NCI-H510A (cell line): Measurements from ENCODE around the gene JAK2.
"Not testable (repeated sequence)": the region's sequence is repeated elsewhere in the genome, so short reads cannot be mapped to it uniquely, and the experiment has no call there.

Source experiments
- DNase-seq: peaks from one replicate; lab custom pipeline; 2025; lab: John Stamatoyannopoulos, UW

JAK2 gene

GRCh38 chr9:5041390-5042115 is 56.5 kb downstream of the JAK2 start:
- DNase-seq = no peak

- DNase-seq = no peak
Observed at GRCh38 chr9:5042661-5043178, 57.6 kb downstream of the JAK2 start.

- no peak for DNase-seq
Observed at GRCh38 chr9:5043381-5043780, 58.3 kb downstream of the JAK2 start.

GRCh38 chr9:5044160-5044559 is 59.1 kb downstream of the JAK2 start:
- no peak for DNase-seq

- no peak for DNase-seq
Observed at GRCh38 chr9:5052838-5053237, 67.8 kb downstream of the JAK2 start.

GRCh38 chr9:5062631-5063030 is 77.6 kb downstream of the JAK2 start:
- DNase-seq = no peak

- DNase-seq = no peak
Observed at GRCh38 chr9:5072871-5073270, 87.8 kb downstream of the JAK2 start.

GRCh38 chr9:5073701-5074100 is 88.6 kb downstream of the JAK2 start:
- no peak for DNase-seq

GRCh38 chr9:5085993-5086392 is 100.9 kb downstream of the JAK2 start:
- DNase-seq = no peak

GRCh38 chr9:5089737-5090136 is 104.7 kb downstream of the JAK2 start:
- no peak for DNase-seq

GRCh38 chr9:5095795-5096194 is 110.7 kb downstream of the JAK2 start:
- no peak for DNase-seq

- DNase-seq = no peak
Observed at GRCh38 chr9:5099466-5099865, 114.4 kb downstream of the JAK2 start.

- DNase-seq = not testable (repeated sequence)
Observed at GRCh38 chr9:5101127-5101526, 116.1 kb downstream of the JAK2 start.

GRCh38 chr9:5106517-5106916 is 121.4 kb downstream of the JAK2 start:
- DNase-seq = not testable (repeated sequence)

- DNase-seq = no peak
Observed at GRCh38 chr9:5110867-5111681, 126.0 kb downstream of the JAK2 start.

- no peak for DNase-seq
Observed at GRCh38 chr9:5111696-5112095, 126.6 kb downstream of the JAK2 start.

- no peak for DNase-seq
Observed at GRCh38 chr9:5112109-5112592, 127.1 kb downstream of the JAK2 start.

GRCh38 chr9:5112646-5113045 is 127.6 kb downstream of the JAK2 start:
- DNase-seq = no peak

- DNase-seq = no peak
Observed at GRCh38 chr9:5113523-5113922, 128.5 kb downstream of the JAK2 start.

- no peak for DNase-seq
Observed at GRCh38 chr9:5113994-5114748, 129.1 kb downstream of the JAK2 start.

- DNase-seq = no peak
Observed at GRCh38 chr9:5122116-5122515, 137.0 kb downstream of the JAK2 start.

- DNase-seq = no peak
Observed at GRCh38 chr9:5122516-5122915, 137.4 kb downstream of the JAK2 start.
